HepG2 (cell line): ENCODE measurements around the gene PTPRU. TPM values are rescaled to one million over a fixed set of nuclear protein-coding genes. Genes with fewer than 3 reads are reported as not detected.

Experiments
- AGO2 ChIP-seq: fragments of 200-400 bp; formaldehyde crosslinking; optimal IDR thresholded peaks from 2 replicates; pipeline ENCODE3; 2017; ENCODE audit warnings: mild to moderate bottlenecking, low read depth, low read length, moderate library complexity
- FOXO4 ChIP-seq: sonication (generic); formaldehyde crosslinking; conservative IDR thresholded peaks from 2 replicates; pipeline ENCODE4 v1.8.1; 2023; ENCODE audit warnings: missing genetic modification reagents
- GZF1 ChIP-seq: sonication (generic); formaldehyde crosslinking; IDR thresholded peaks from 2 replicates; pipeline ENCODE4 v1.5.1; 2020; ENCODE audit warnings: mild to moderate bottlenecking, missing genetic modification reagents
- JUNB ChIP-seq: sonication (generic); formaldehyde crosslinking; IDR thresholded peaks from 2 replicates; pipeline ENCODE4 v1.8.0; 2022; ENCODE audit warnings: missing genetic modification reagents, mild to moderate bottlenecking, borderline replicate concordance
- NFE2 ChIP-seq: sonication (generic); formaldehyde crosslinking; IDR thresholded peaks from 2 replicates; pipeline ENCODE4 v1.4.0; 2020; ENCODE audit warnings: missing genetic modification reagents
- PLSCR1 ChIP-seq: sonication (generic); formaldehyde crosslinking; IDR thresholded peaks from 2 replicates; pipeline ENCODE4 v1.5.0; 2020; ENCODE audit warnings: missing genetic modification reagents, mild to moderate bottlenecking, borderline replicate concordance
- SSRP1 ChIP-seq: IDR thresholded peaks from 2 replicates; pipeline ENCODE4 v1.6.1; 2016; ENCODE audit warnings: control low read depth
- ZNF549 ChIP-seq: sonication (generic); formaldehyde crosslinking; IDR thresholded peaks from 2 replicates; pipeline ENCODE4 v1.5.0; 2020; ENCODE audit warnings: missing genetic modification reagents
- polyA plus RNA-seq, 8 experiments: library from polyadenylated mRNA; depleted of rRNA in 3 of 8; stranded (reverse) in 7 of 8; unstranded in 1 of 8; fragments of >200 nt; fragmentation: Illumina TruSeq in 4 of 8; extraction: Trizol in 4 of 8; gene quantifications; 2 replicates each; pipeline versions ENCODE4 v1.2.1 to v1.2.3, GENCODE V29; 2011 to 2016; ENCODE audit warnings: low read depth in 4 of 8, missing spikeins in 1 of 8, mixed read lengths in 1 of 8; ENCODE audit not compliant: insufficient read depth in 1 of 8
- total RNA-seq, 5 experiments: library from RNA; depleted of rRNA; stranded (reverse); fragments of >200 nt; fragmentation: Illumina TruSeq; extraction: Trizol; gene quantifications; 2 replicates each; pipeline ENCODE4 v1.2.3, GENCODE V29; 2016; ENCODE audit warnings: low read depth in 1 of 5
- TF ChIP-seq, protein P1 (sequence below): sonication (generic); formaldehyde crosslinking; conservative IDR thresholded peaks from 2 replicates; pipeline ENCODE4 v1.4.0; 2020; ENCODE audit warnings: missing genetic modification reagents

PTPRU gene
- total and polyA plus RNA-seq, 2 of the 13 experiments (the other 11 are each of a cell fraction or from before 2014, with no cell fraction given): 21.6 to 22.3 TPM

GRCh38 chr1:29200906-29201594 lies 35.3 kb upstream of the PTPRU start (continued):
- TF ChIP-seq FOXO4 (CRISPR knock-in tag) (no peak), PLSCR1 (CRISPR knock-in tag) (no peak), JUNB (CRISPR knock-in tag) (no peak), ZNF549 (no peak), SSRP1 (CRISPR knock-in tag) (no peak), NFE2 (CRISPR knock-in tag) (no peak), AGO2 (no peak), GZF1 (CRISPR knock-in tag) (no peak)
- TF ChIP-seq, protein P1, sequence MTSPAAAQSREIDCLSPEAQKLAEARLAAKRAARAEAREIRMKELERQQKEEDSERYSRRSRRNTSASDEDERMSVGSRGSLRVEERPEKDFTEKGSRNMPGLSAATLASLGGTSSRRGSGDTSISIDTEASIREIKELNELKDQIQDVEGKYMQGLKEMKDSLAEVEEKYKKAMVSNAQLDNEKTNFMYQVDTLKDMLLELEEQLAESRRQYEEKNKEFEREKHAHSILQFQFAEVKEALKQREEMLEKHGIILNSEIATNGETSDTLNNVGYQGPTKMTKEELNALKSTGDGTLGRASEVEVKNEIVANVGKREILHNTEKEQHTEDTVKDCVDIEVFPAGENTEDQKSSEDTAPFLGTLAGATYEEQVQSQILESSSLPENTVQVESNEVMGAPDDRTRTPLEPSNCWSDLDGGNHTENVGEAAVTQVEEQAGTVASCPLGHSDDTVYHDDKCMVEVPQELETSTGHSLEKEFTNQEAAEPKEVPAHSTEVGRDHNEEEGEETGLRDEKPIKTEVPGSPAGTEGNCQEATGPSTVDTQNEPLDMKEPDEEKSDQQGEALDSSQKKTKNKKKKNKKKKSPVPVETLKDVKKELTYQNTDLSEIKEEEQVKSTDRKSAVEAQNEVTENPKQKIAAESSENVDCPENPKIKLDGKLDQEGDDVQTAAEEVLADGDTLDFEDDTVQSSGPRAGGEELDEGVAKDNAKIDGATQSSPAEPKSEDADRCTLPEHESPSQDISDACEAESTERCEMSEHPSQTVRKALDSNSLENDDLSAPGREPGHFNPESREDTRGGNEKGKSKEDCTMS (CRISPR knock-in tag): no peak
